Smooth muscle cell (in vitro differentiated cells): Measurements from ENCODE around the gene PIGM. TPM values are rescaled to one million over a fixed set of nuclear protein-coding genes. Genes with fewer than 3 reads are reported as not detected.

Experiments used
- DNase-seq: peaks from one replicate; lab custom pipeline; 2025; ENCODE audit not compliant: unreplicated experiment; lab: John Stamatoyannopoulos, UW
- H2AFZ ChIP-seq: fragments of 200-600 bp; sonication (generic); 2 replicates; pipeline ENCODE4 v1.6.0; 2016; ENCODE audit warnings: antibody characterized with exemption, low read depth, mild to moderate bottlenecking
- H3F3A ChIP-seq: fragments of 200-600 bp; sonication (generic); 2 replicates; pipeline ENCODE4 v1.6.0; 2017; ENCODE audit warnings: antibody characterized with exemption, low read depth
- H3K27ac ChIP-seq: fragments of 200-600 bp; sonication (generic); 2 replicates; pipeline ENCODE4 v1.5.1; 2016; ENCODE audit warnings: low read depth, mild to moderate bottlenecking
- H3K27me3 ChIP-seq: fragments of 200-600 bp; sonication (generic); 2 replicates; pipeline ENCODE4 v1.6.1; 2016; ENCODE audit warnings: low read depth, mild to moderate bottlenecking
- H3K36me3 ChIP-seq: fragments of 200-600 bp; sonication (generic); 2 replicates; pipeline ENCODE4 v1.5.1; 2016; ENCODE audit warnings: low read depth
- H3K4me1 ChIP-seq: fragments of 200-600 bp; sonication (generic); 2 replicates; pipeline ENCODE4 v1.5.1; 2016; ENCODE audit warnings: low read depth
- H3K4me2 ChIP-seq: fragments of 200-600 bp; sonication (generic); 2 replicates; pipeline ENCODE4 v1.6.0; 2016; ENCODE audit warnings: mild to moderate bottlenecking
- H3K4me3 ChIP-seq: fragments of 200-600 bp; sonication (generic); 2 replicates; pipeline ENCODE4 v1.5.1; 2016; ENCODE audit warnings: mild to moderate bottlenecking
- H3K79me2 ChIP-seq: fragments of 200-600 bp; sonication (generic); 2 replicates; pipeline ENCODE4 v1.6.0; 2016; ENCODE audit warnings: low read depth, mild to moderate bottlenecking
- H3K9ac ChIP-seq: fragments of 200-600 bp; sonication (generic); 2 replicates; pipeline ENCODE4 v1.6.0; 2016; ENCODE audit warnings: low read depth
- H3K9me3 ChIP-seq: fragments of 200-600 bp; sonication (generic); replicated peaks from 2 replicates; pipeline ENCODE4 v1.5.1; 2016; ENCODE audit warnings: low read depth
- H4K20me1 ChIP-seq: fragments of 200-600 bp; sonication (generic); 2 replicates; pipeline ENCODE4 v1.6.0; 2016; ENCODE audit warnings: low read depth
- CTCF ChIP-seq: fragments of 200-600 bp; sonication (generic); IDR thresholded peaks from 2 replicates; pipeline ENCODE4 v1.5.1; 2017; ENCODE audit warnings: borderline replicate concordance, mild to moderate bottlenecking, antibody characterized with exemption; ENCODE audit not compliant: insufficient read depth, poor library complexity, severe bottlenecking
- WGBS: methylation state at CpG from one replicate; pipeline ENCODE4 v1.1.7; 2016; ENCODE audit warnings: low lambda C conversion rate; 5-methylcytosine and 5-hydroxymethylcytosine counted together
- polyA plus RNA-seq: library from polyadenylated mRNA; unstranded; fragments of >200 nt; fragmentation: Nextera tagmentation; extraction: Ambion mirVana; gene quantifications from 2 replicates; pipeline ENCODE4 v1.2.1, GENCODE V29; 2016
- total RNA-seq: library from RNA; depleted of rRNA; stranded (reverse); fragments of >200 nt; gene quantifications from 2 replicates; pipeline ENCODE4 v1.2.3, GENCODE V29; 2014

Gene PIGM
- total and polyA plus RNA-seq, 2 experiments from 2014 or later = 3.0 to 5.2 TPM

- DNase-seq = no peak
- Histone ChIP-seq H3K9me3 (no peaks in the 10 kb centered on the region), H3K79me2 (no peaks in the 10 kb centered on the region), H3K36me3 (no peaks in the 10 kb centered on the region), H3K27ac (no peak overlapping the region), H4K20me1 (no peaks in the 10 kb centered on the region), H3K4me3 (no peak overlapping the region), H3F3A (no peaks in the 10 kb centered on the region), H3K27me3 (peaks cover 38% of the 10 kb centered on the region), H3K9ac (no peak overlapping the region), H3K4me2 (peak overlapping the region; percentile 3), H3K4me1 (peaks cover under 1% of the 10 kb centered on the region), H2AFZ (no peak overlapping the region)
- 14% methylated on average over 1 of the region's 1 CpG for WGBS
- no peak for TF ChIP-seq CTCF
Measured at GRCh38 chr1:160056648-160057169, 24.9 kb upstream of the PIGM start.

GRCh38 chr1:160053548-160054365, 22.0 kb upstream of the PIGM start:
- Histone ChIP-seq H3K9me3 (no peaks in the 10 kb centered on the region), H3K4me2 (no peak overlapping the region), H4K20me1 (no peaks in the 10 kb centered on the region), H3K4me3 (no peak overlapping the region), H2AFZ (no peak overlapping the region), H3K9ac (no peak overlapping the region), H3K36me3 (no peaks in the 10 kb centered on the region), H3K27me3 (peaks cover 13% of the 10 kb centered on the region), H3F3A (no peaks in the 10 kb centered on the region), H3K79me2 (no peaks in the 10 kb centered on the region), H3K27ac (no peak overlapping the region), H3K4me1 (peaks cover 4% of the 10 kb centered on the region)
- 73% methylated on average over 7 of the region's 7 CpGs for WGBS
- no peak for TF ChIP-seq CTCF
- no peak for DNase-seq

- Histone ChIP-seq H4K20me1 (no peaks in the 10 kb centered on the region), H3K4me1 (peaks cover 10% of the 10 kb centered on the region), H3K4me3 (no peak overlapping the region), H3K9me3 (no peaks in the 10 kb centered on the region), H2AFZ (no peak overlapping the region), H3K27ac (no peak overlapping the region), H3K9ac (no peak overlapping the region), H3K4me2 (no peak overlapping the region), H3K27me3 (peaks cover 9% of the 10 kb centered on the region), H3F3A (no peaks in the 10 kb centered on the region), H3K79me2 (no peaks in the 10 kb centered on the region), H3K36me3 (no peaks in the 10 kb centered on the region)
- DNase-seq = no peak
- WGBS = 52% methylated on average over 6 of the region's 6 CpGs
- no peak for TF ChIP-seq CTCF
Measured at GRCh38 chr1:160052936-160053335, 21.1 kb upstream of the PIGM start.
